Right hindlimb (tissue), 1 donor: ENCODE measurements around the gene SH2B2.
"Not testable (repeated sequence)": the region's sequence is repeated elsewhere in the genome, so short reads cannot be mapped to it uniquely, and the experiment has no call there.

Experiments used
- DNase-seq: peaks from one replicate; pipeline ENCODE4 v3.0.0-alpha.2; 2018

Gene SH2B2

GRCh38 chr7:102287111-102287980 lies 678 bp downstream of the SH2B2 start:
- DNase-seq, result peak; percentile 50

DNA sequence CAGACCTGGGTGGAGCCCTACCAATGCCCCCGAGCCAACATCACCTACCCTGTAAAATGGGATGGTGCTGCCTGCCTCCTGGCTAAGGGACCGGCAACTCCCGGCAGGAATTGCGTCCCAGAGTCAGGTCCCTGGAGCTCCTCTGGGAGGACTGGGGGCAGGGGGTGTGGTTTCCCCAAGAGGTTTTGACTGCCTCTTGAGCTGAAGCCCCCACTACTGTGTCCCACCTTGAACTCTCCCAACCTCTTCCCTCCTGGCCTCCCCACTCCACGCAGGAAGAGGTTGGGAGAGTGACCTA lies 1.3 kb downstream of the SH2B2 start:
- no peak for DNase-seq

DNA sequence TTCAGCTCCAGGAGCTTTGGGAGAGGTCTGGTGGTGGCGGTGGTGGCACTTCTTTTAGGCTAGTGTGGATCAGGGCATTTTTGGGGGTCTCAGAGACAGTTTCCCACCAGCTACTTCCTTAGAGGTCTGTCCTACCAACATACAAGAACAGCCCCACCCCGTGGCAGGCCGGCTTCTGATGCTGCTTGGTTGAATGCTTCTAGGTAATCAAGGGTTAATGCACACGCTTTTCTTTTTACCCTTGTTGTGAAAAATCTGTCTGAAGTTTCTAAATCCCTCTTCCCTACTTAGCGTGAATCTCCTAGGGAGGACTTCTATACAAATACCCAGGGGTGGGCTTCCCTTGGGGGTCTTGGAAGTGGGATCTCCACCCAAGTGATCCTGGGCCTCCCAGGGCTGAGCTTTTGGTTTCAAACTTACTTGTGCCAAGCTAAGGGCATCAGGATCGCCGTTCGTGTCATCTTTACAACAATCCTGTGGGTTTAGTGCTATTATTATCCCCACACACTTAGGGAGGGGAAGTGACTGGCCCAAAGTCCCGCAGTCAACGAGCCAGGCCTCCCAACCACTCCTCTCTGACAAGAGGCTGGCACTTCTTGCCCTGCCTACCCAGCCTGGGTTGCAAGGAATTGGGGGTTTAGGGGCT lies 1.7 kb downstream of the SH2B2 start:
- no peak for DNase-seq

DNA sequence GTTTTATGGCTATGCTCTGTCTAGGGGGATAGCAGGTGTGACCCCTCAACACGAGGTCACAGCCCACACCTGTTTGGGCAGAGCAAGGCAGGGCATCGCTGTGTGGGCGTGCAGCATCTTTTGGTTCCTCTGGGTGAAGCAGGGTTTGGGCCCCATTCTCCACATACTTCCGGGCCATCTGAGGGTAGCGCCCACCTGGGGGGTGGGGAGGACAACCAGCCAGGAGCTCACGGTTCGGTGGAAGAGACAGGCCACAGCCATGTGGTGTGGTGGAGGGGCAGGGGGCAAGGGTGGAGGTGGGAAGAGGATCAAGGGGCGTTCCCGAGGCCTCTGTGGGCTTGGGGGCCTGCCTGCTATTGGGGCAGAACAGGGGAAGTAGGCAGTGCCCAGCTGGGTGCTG lies 2.4 kb downstream of the SH2B2 start:
- no peak for DNase-seq

GRCh38 chr7:102291056-102291915 lies 4.6 kb downstream of the SH2B2 start:
- DNase-seq, result no peak

- no peak for DNase-seq
These were observed 5.2 kb downstream of the SH2B2 start for GRCh38 chr7:102291916-102292267.

- DNase-seq, result no peak
These were observed 6.4 kb downstream of the SH2B2 start for GRCh38 chr7:102292813-102293798.

- DNase-seq, result no peak
These were observed 7.9 kb downstream of the SH2B2 start for GRCh38 chr7:102294589-102294988.

GRCh38 chr7:102295346-102296178 lies 8.9 kb downstream of the SH2B2 start:
- DNase-seq, result no peak

GRCh38 chr7:102296179-102296438 lies 9.4 kb downstream of the SH2B2 start:
- no peak for DNase-seq

- DNase-seq, result no peak
These were observed 9.8 kb downstream of the SH2B2 start for GRCh38 chr7:102296514-102296913.

GRCh38 chr7:102297487-102298218 lies 11.0 kb downstream of the SH2B2 start:
- DNase-seq, result no peak

DNA sequence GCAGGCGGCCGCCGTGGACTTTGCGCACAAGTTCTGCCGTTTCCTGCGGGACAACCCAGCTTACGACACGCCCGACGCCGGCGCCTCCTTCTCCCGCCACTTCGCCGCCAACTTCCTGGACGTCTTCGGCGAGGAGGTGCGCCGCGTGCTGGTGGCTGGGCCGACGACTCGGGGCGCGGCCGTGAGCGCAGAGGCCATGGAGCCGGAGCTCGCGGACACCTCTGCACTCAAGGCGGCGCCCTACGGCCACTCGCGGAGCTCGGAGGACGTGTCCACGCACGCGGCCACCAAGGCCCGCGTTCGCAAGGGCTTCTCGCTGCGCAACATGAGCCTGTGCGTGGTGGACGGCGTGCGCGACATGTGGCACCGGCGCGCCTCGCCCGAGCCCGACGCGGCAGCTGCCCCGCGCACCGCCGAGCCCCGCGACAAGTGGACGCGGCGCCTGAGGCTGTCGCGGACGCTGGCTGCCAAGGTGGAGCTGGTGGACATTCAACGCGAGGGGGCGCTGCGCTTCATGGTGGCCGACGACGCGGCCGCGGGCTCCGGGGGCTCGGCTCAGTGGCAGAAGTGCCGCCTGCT lies 14.1 kb downstream of the SH2B2 start:
- no peak for DNase-seq

DNA sequence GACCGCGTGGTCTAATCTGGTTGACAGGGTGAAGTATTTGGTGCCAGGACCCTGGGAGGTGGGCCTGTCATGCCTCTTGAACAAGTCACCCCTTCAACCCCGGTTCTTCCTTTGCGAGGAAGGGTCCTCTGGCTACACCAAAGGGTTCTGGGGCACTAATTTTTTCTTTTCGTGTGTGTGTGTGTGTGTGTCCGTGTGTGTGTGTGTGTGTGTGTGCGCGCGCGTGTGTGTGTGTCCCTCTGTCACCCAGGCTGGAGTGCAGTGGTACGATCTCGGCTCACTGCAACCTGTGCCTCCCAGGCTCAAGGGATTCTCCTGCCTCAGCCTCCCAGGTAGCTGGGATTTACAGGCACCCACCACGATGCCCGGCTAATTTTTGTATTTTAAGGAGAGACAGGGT lies 14.7 kb downstream of the SH2B2 start:
- not testable (repeated sequence) for DNase-seq

GRCh38 chr7:102302025-102302424 lies 15.4 kb downstream of the SH2B2 start:
- DNase-seq, result no peak

DNA sequence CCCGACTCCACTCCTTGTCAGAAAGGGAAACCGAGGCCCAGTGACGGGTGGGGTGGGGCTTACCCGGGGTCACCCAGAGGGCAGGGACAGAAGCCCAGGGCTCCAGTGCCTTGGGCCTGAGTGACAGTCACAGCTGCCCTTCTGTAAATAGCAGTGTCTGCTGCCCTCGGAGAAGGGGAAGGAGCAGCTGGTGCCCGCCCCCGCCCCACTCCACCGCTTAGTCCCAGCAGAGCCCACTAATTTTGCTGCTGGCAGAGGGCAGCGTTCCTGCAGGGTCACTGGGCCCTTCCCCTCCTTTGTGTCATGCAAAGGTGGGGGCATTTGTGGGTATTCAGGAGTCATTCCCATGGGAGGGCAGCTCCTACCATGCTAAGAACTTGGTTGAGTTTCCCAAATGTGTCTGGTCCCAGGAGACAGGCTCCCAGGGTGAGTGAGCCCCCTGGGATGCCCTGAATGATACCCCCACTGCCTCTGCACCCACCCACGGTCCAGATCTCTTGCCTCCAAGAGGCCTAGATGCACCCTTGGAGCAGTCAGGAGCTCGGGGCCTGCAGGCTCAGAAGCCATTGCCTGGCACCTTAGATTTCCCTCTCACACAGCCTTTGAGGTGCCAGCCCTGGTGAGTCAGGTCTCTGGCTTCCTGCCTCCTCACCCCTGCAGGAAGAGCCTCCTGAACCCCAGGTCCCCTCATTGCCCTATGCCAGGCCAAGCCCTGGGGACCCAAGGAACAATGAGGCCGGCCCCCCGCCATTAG lies 17.2 kb downstream of the SH2B2 start:
- peak; percentile 85 for DNase-seq

GRCh38 chr7:102304668-102305067 lies 18.0 kb downstream of the SH2B2 start:
- DNase-seq, result peak; percentile 52

DNA sequence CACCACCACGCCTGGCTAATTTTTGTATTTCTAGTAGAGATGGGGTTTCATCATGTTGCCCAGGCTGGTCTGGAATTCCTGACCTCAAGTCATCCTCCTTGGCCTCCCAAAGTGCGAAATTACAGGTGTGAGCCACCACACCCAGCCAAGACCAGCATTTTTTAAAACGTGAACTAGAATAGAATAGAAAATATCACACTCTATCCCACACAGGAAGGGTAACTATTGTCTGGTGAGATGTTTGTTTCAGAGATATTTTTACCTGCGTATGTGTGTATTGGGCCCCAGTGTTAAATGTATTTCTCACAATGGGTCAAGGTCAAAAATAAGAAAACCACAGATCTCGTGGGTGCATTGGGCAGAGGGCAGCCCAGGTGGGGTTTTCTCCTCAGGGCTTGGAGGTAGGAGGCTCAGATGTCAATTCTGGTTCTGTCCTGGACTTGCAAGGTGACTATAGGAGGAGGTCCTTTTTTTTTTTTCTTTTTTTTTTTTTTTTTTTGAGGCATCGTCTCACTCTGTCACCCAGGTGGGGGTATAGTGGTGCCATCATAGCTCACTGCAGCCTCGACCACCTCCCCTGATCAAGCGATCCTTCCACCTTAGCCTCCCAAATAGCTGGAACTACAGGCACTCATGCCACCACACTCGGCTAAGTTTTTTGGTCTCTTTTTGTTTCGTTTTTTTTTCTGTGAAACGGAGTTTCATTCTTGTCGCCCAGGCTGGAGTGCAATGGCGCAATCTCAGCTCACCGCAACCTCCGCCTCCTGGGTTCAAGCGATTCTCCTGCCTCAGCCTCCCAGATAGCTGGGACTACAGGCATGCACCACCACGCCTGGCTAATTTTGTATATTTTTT lies 19.0 kb downstream of the SH2B2 start:
- DNase-seq, result no peak
